A549 (cell line): ENCODE results near the gene ANXA2. TPM values are rescaled to one million over a fixed set of nuclear protein-coding genes. Genes with fewer than 3 reads are reported as not detected.

Source experiments
- ATAC-seq, 2 experiments: fragments of 200-7000 bp in 1 of 2; fragments of >200 bp in 1 of 2; cut with Nextera tagmentation in 1 of 2; cut with Tn5 transposase in 1 of 2; 3 replicates each; pipeline versions ENCODE4 v1.8.0 to v1.9.1; 2018 to 2020; ENCODE audit warnings: mild to moderate bottlenecking in 1 of 2, moderate library complexity in 1 of 2
- CTCF ChIA-PET: fragments of 300-600 bp; sonication (Branson Sonifier 250); formaldehyde crosslinking; extraction: SDS; loops from one replicate; lab custom pipeline; 2021; ENCODE audit warnings: antibody characterized with exemption, inconsistent platforms; lab: Yijun Ruan, JAX
- POLR2A ChIA-PET: fragments of 350-600 bp; formaldehyde crosslinking; extraction: SDS; loops from one replicate; lab custom pipeline; 2021; ENCODE audit warnings: antibody characterized with exemption, inconsistent platforms; lab: Yijun Ruan, JAX
- DNase-seq, 2 experiments: peaks; one replicate each; pipeline versions ENCODE4 v3.0.0 to v3.0.0-alpha.2; 2011 to 2016; ENCODE audit warnings: low read depth in 1 of 2, low spot score in 1 of 2
- FAIRE-seq: peaks from 2 replicates; lab custom pipeline; 2011; peaks lifted over from hg19 to GRCh38; lab: Jason Lieb, UNC
- H3K27ac ChIP-seq, 2 experiments: fragments of >200 bp; sonication (Bioruptor Twin); formaldehyde crosslinking; 3 replicates each; pipeline ENCODE4 v1.5.1; 2016 to 2017
- H3K4me1 ChIP-seq: fragments of >200 bp; sonication (Bioruptor Twin); formaldehyde crosslinking; 3 replicates; pipeline ENCODE4 v1.6.1; 2016
- H3K4me2 ChIP-seq: fragments of >200 bp; sonication (Bioruptor Twin); formaldehyde crosslinking; 3 replicates; pipeline ENCODE4 v1.6.1; 2016
- H3K4me3 ChIP-seq: fragments of >200 bp; sonication (Bioruptor Twin); formaldehyde crosslinking; 3 replicates; pipeline ENCODE4 v1.5.1; 2016
- H3K9me3 ChIP-seq: fragments of >200 bp; sonication (Bioruptor Twin); formaldehyde crosslinking; 3 replicates; pipeline ENCODE4 v1.6.1; 2016
- CBX2 ChIP-seq: fragments of 200-600 bp; sonication (generic); IDR thresholded peaks from 2 replicates; pipeline ENCODE4 v1.6.1; 2016; ENCODE audit warnings: low read depth, mild to moderate bottlenecking, borderline replicate concordance
- CBX8 ChIP-seq: fragments of 200-600 bp; sonication (generic); IDR thresholded peaks from 2 replicates; pipeline ENCODE4 v1.6.1; 2016
- EHF ChIP-seq: fragments of 250-450 bp; sonication (Bioruptor Pico); IDR thresholded peaks from 2 replicates; pipeline ENCODE4 v1.5.0; 2020; ENCODE audit warnings: mild to moderate bottlenecking
- EHMT2 ChIP-seq: fragments of 200-600 bp; sonication (generic); IDR thresholded peaks from 2 replicates; pipeline ENCODE4 v1.6.1; 2016; ENCODE audit warnings: antibody characterized with exemption, low read depth, mild to moderate bottlenecking, moderate library complexity
- ELK1 ChIP-seq: fragments of 150-350 bp; IDR thresholded peaks from 2 replicates; pipeline ENCODE4 v1.6.1; 2014; ENCODE audit warnings: low read depth, mild to moderate bottlenecking, low read length
- EP300 ChIP-seq, 2 experiments: fragments of >200 bp; sonication (Bioruptor Twin); formaldehyde crosslinking; IDR thresholded peaks; 2 replicates in 1 of 2; 3 replicates in 1 of 2; pipeline ENCODE4 v1.6.1; 2016 to 2017
- FOSB ChIP-seq: fragments of 250-450 bp; sonication (Bioruptor Pico); IDR thresholded peaks from 2 replicates; pipeline ENCODE4 v1.5.0; 2020; ENCODE audit warnings: mild to moderate bottlenecking, moderate library complexity
- HDAC2 ChIP-seq: fragments of 200-600 bp; sonication (generic); IDR thresholded peaks from 2 replicates; pipeline ENCODE4 v1.6.1; 2016
- HOXA7 ChIP-seq: fragments of 250-450 bp; sonication (Bioruptor Pico); IDR thresholded peaks from 2 replicates; pipeline ENCODE4 v1.5.0; 2020; ENCODE audit warnings: mild to moderate bottlenecking, moderate library complexity
- HOXB13 ChIP-seq: fragments of 250-450 bp; sonication (Bioruptor Pico); IDR thresholded peaks from 2 replicates; pipeline ENCODE4 v1.5.0; 2020; ENCODE audit warnings: low read depth, mild to moderate bottlenecking, moderate library complexity
- HOXB5 ChIP-seq: fragments of 250-450 bp; sonication (Bioruptor Pico); IDR thresholded peaks from 2 replicates; pipeline ENCODE4 v1.5.0; 2020; ENCODE audit warnings: mild to moderate bottlenecking, moderate library complexity
- KDM1A ChIP-seq: fragments of 200-600 bp; sonication (generic); IDR thresholded peaks from 2 replicates; pipeline ENCODE4 v1.6.1; 2016; ENCODE audit warnings: low read depth, mild to moderate bottlenecking
- MAZ ChIP-seq: fragments of 150-350 bp; IDR thresholded peaks from 2 replicates; pipeline ENCODE4 v1.6.1; 2014; ENCODE audit warnings: antibody characterized with exemption, low read depth, low read length, borderline replicate concordance
- POLR2AphosphoS2 ChIP-seq: conservative IDR thresholded peaks from 2 replicates; pipeline ENCODE4 v1.6.1; 2012; ENCODE audit warnings: low read length, improper control_type of control experiment, inconsistent platforms
- RARB ChIP-seq: fragments of 250-450 bp; sonication (Bioruptor Pico); IDR thresholded peaks from 2 replicates; pipeline ENCODE4 v1.8.0; 2021; ENCODE audit warnings: mild to moderate bottlenecking, moderate library complexity
- TFCP2L1 ChIP-seq: fragments of 250-450 bp; sonication (Bioruptor Pico); IDR thresholded peaks from 2 replicates; pipeline ENCODE4 v1.5.0; 2021; ENCODE audit warnings: mild to moderate bottlenecking
- TP53 ChIP-seq: fragments of 250-450 bp; sonication (Bioruptor Pico); IDR thresholded peaks from 2 replicates; pipeline ENCODE4 v1.5.0; 2021; ENCODE audit warnings: mild to moderate bottlenecking, moderate library complexity
- ZNF302 ChIP-seq: fragments of 250-450 bp; sonication (Bioruptor Pico); IDR thresholded peaks from 2 replicates; pipeline ENCODE4 v1.9.0; 2021; ENCODE audit warnings: inconsistent platforms, mild to moderate bottlenecking, moderate library complexity
- ZSCAN20 ChIP-seq: fragments of 250-450 bp; sonication (Bioruptor Pico); IDR thresholded peaks from 2 replicates; pipeline ENCODE4 v1.8.0; 2022; ENCODE audit warnings: mild to moderate bottlenecking, moderate library complexity
- WGBS: methylation state at CpG from one replicate; pipeline ENCODE4 v1.1.6; 2017; ENCODE audit errors: missing lambda C conversion rate; 5-methylcytosine and 5-hydroxymethylcytosine counted together
- polyA plus RNA-seq, 4 experiments: library from polyadenylated mRNA; depleted of rRNA in 3 of 4; stranded (reverse); fragments of >200 nt; fragmentation: RNase III in 1 of 4; extraction: RNeasy Plus Mini Kit Qiagen cat#74134 plus additional on column Dnase treatment in 1 of 4; gene quantifications; 2 replicates in 3 of 4; 3 replicates in 1 of 4; pipeline ENCODE4 v1.2.3, GENCODE V29; 2011 to 2017
- TF ChIP-seq, protein P1 (sequence below): fragments of 250-450 bp; sonication (Bioruptor Pico); IDR thresholded peaks from 2 replicates; pipeline ENCODE4 v1.5.0; 2021; ENCODE audit warnings: mild to moderate bottlenecking, moderate library complexity, borderline replicate concordance
- TF ChIP-seq, protein P2 (sequence below): fragments of >200 bp; sonication (Bioruptor Twin); formaldehyde crosslinking; IDR thresholded peaks from 3 replicates; pipeline ENCODE4 v1.5.1; 2016
- TF ChIP-seq, protein P3 (sequence below): IDR thresholded peaks from 2 replicates; pipeline ENCODE4 v1.6.1; 2012; ENCODE audit warnings: low read depth, borderline replicate concordance

The ANXA2 gene
- polyA plus RNA-seq, 2 of the 4 experiments (the other 2 are of a cell fraction), result 4,707 to 5,746 TPM

DNA sequence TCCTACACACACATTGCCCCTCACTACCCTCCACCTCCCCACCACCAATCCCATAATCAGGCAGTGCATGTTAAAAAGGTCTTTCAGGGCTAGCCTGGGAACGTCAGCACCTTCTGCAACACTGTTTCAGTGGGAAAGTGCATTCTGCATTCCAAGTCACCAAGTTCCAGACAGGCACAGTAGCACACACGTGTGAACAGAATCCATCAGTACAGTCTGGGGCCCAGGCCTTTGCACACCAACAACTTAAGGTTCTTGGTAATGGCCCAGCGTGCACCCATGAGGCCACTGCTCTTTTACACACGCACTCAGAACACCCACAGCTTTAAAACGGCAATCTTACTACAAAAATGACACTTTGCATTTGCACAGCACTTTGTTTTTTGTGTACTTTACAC lies 1.2 kb downstream of the ANXA2 start (continued):
- TF ChIP-seq MAZ (no peak), ZSCAN20 (no peak), EHF (CRISPR knock-in tag) (no peak; the same call in 1 of the 2 replicates), RARB (CRISPR knock-in tag) (peak; percentile 72), HOXB5 (peak; percentile 2; the same call in 1 of the 2 replicates), FOSB (CRISPR knock-in tag) (peak; percentile 41; the same call in 1 of the 2 replicates), HOXA7 (CRISPR knock-in tag) (peak; percentile 71; the same call in 1 of the 2 replicates), HDAC2 (no peak), EP300 (IDR thresholded peaks at IDR 0.05) (no peak), KDM1A (no peak), ZNF302 (no peak), POLR2AphosphoS2 (peak; percentile 24; the same call in 1 of the 2 replicates)
- TF ChIP-seq, protein P1, sequence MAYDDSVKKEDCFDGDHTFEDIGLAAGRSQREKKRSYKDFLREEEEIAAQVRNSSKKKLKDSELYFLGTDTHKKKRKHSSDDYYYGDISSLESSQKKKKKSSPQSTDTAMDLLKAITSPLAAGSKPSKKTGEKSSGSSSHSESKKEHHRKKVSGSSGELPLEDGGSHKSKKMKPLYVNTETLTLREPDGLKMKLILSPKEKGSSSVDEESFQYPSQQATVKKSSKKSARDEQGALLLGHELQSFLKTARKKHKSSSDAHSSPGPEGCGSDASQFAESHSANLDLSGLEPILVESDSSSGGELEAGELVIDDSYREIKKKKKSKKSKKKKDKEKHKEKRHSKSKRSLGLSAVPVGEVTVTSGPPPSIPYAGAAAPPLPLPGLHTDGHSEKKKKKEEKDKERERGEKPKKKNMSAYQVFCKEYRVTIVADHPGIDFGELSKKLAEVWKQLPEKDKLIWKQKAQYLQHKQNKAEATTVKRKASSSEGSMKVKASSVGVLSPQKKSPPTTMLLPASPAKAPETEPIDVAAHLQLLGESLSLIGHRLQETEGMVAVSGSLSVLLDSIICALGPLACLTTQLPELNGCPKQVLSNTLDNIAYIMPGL (CRISPR knock-in tag), result 0 out of 2 replicates have a peak, but pooled peaks have one; percentile 6
- TF ChIP-seq, protein P2, sequence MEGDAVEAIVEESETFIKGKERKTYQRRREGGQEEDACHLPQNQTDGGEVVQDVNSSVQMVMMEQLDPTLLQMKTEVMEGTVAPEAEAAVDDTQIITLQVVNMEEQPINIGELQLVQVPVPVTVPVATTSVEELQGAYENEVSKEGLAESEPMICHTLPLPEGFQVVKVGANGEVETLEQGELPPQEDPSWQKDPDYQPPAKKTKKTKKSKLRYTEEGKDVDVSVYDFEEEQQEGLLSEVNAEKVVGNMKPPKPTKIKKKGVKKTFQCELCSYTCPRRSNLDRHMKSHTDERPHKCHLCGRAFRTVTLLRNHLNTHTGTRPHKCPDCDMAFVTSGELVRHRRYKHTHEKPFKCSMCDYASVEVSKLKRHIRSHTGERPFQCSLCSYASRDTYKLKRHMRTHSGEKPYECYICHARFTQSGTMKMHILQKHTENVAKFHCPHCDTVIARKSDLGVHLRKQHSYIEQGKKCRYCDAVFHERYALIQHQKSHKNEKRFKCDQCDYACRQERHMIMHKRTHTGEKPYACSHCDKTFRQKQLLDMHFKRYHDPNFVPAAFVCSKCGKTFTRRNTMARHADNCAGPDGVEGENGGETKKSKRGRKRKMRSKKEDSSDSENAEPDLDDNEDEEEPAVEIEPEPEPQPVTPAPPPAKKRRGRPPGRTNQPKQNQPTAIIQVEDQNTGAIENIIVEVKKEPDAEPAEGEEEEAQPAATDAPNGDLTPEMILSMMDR, result no peak

GRCh38 chr15:60396100-60396499 lies 1.7 kb downstream of the ANXA2 start:
- Histone ChIP-seq H3K27ac (peak overlapping the region; percentile 97 to 99), H3K9me3 (no peaks in the 10 kb centered on the region), H3K4me1 (peaks cover 58% of the 10 kb centered on the region), H3K4me2 (peak overlapping the region; percentile 94), H3K4me3 (peak overlapping the region; percentile 88)
- DNase-seq, result peak in 1 of 2 experiments; percentile 69
- ChIA-PET POLR2A (interaction anchor here (1.0 to 10.2 kb wide), 8 partner anchors 11 to 707 kb away, joined by 3 to 152 read pairs (median 8); partner anchors contain the start of gene BNIP2), CTCF (interaction anchor here (0.7 to 6.5 kb wide), 8 partner anchors 13 to 53 kb away, joined by 3 to 58 read pairs (median 4); no protein-coding TSS in a partner anchor)
- 1% methylated on average over 12 of the region's 12 CpGs for WGBS
- TF ChIP-seq HOXB5 (0 out of 2 replicates have a peak, but pooled peaks have one; percentile 10), EHMT2 (no peak)
- TF ChIP-seq, protein P3, sequence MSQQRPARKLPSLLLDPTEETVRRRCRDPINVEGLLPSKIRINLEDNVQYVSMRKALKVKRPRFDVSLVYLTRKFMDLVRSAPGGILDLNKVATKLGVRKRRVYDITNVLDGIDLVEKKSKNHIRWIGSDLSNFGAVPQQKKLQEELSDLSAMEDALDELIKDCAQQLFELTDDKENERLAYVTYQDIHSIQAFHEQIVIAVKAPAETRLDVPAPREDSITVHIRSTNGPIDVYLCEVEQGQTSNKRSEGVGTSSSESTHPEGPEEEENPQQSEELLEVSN, result 0 out of 2 replicates have a peak, but pooled peaks have one; percentile 5
- ATAC-seq, result no peak
- no peak for FAIRE-seq

DNA sequence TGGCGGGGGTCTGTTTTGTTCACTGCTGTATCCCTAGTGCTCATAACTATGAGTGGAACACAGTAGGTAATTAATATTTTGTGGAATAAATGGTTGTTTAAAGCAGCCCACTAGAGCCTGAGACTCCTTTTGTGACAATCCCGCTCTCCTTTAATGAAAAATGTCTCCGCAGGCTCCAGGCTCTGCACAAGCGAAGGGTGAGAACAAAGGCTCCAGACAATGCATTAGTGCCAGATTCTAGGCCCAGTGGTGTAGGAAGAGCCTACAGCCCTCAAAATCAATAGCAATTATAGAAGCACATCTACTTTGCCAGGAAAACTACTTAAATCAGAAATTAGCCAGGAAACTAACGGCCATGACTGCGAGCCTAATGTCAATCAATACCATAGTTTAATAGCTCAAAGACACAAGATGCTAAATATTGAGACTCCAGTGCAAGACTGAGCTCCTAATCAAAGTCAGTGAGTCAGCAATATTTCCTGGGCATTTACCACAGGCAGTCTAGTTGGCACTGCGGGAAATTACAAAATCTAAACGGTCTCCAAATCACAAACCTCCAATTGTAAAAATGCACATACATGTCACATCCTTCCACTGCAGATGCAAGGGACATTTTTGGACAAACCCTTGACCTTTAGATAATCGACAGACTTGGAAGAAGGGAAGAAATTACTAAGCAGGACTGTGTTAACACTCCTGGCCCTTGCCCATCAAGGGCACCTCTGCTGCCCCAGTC lies 2.3 kb downstream of the ANXA2 start:
- peak overlapping the region; percentile 94 for H3K4me2 ChIP-seq
- H3K4me1 ChIP-seq, result peaks cover 58% of the 10 kb centered on the region
- H3K9me3 ChIP-seq, result no peaks in the 10 kb centered on the region
- ChIA-PET CTCF (interaction anchor here (0.9 to 6.5 kb wide), 9 partner anchors 13 to 67 kb away, joined by 3 to 58 read pairs (median 4); no protein-coding TSS in a partner anchor), POLR2A (interaction anchor here (0.9 to 10.2 kb wide), 9 partner anchors 12 to 706 kb away, joined by 3 to 152 read pairs (median 7); partner anchors contain the start of gene BNIP2)
- H3K27ac ChIP-seq, result peak overlapping the region; percentile 97 to 99
- DNase-seq, result no peak
- WGBS, result 4% methylated on average over 9 of the region's 9 CpGs
- FAIRE-seq, result no peak
- peak overlapping the region; percentile 88 for H3K4me3 ChIP-seq
- no peak for ATAC-seq
- TF ChIP-seq TFCP2L1 (CRISPR knock-in tag) (peak; percentile 94), RARB (CRISPR knock-in tag) (peak; percentile 62; the same call in 1 of the 2 replicates), ELK1 (no peak), TP53 (0 out of 2 replicates have a peak, but pooled peaks have one; percentile 6), CBX2 (no peak), HOXB13 (0 out of 2 replicates have a peak, but pooled peaks have one; percentile 39), CBX8 (no peak)
- TF ChIP-seq, protein P2, result no peak
- TF ChIP-seq, protein P1 (CRISPR knock-in tag), result peak; percentile 70; the same call in 1 of the 2 replicates
